Fibroblast of lung (primary cell): ENCODE data around the gene C12orf43.

Experiments
- CTCF ChIP-seq, 2 donors: IDR thresholded peaks in 1 of 2; conservative IDR thresholded peaks in 1 of 2; 1 replicate in 1 of 2; 2 replicates in 1 of 2; pipeline ENCODE4 v1.5.1; 2011 to 2012; ENCODE audit warnings: low read length in 2 of 2, control low read depth in 1 of 2, inconsistent platforms in 1 of 2, low read depth in 1 of 2, mild to moderate bottlenecking in 1 of 2
- EZH2 ChIP-seq: IDR thresholded peaks from 2 replicates; pipeline ENCODE4 v1.5.1; 2012; ENCODE audit warnings: low read length, control low read depth, mild to moderate bottlenecking; ENCODE audit errors: missing control alignments

GRCh38 chr12:120965534-120966091, 50.7 kb downstream of the C12orf43 start:
- TF ChIP-seq CTCF (conservative IDR thresholded peaks at IDR 0.05 in 1 of 2, IDR thresholded peaks at IDR 0.05 in 1 of 2; ENCODE audit: low read depth in 1 of 2, low read length in 2 of 2) (no peak), EZH2 (no peak)
